Keratinocyte (primary cell): ENCODE measurements around the gene PDZRN3. TPM values are rescaled to one million over a fixed set of nuclear protein-coding genes. Genes with fewer than 3 reads are reported as not detected.

Source experiments
- DNase-seq: peaks from one replicate; pipeline ENCODE4 v3.0.0-alpha.2; 2011; ENCODE audit warnings: low read depth, missing footprints, low spot score
- FAIRE-seq: peaks from 2 replicates; lab custom pipeline; 2011; peaks lifted over from hg19 to GRCh38; lab: Jason Lieb, UNC
- H2AFZ ChIP-seq: 2 replicates; pipeline ENCODE4 v1.6.0; 2012; ENCODE audit warnings: low read length, control low read depth, inconsistent platforms; ENCODE audit not compliant: control insufficient read depth
- H3K27ac ChIP-seq: 2 replicates; pipeline ENCODE4 v1.5.1; 2011; ENCODE audit warnings: low read length; ENCODE audit not compliant: control insufficient read depth, insufficient read depth
- H3K27me3 ChIP-seq: 3 replicates; pipeline ENCODE4 v1.6.0; 2011; ENCODE audit warnings: low read length; ENCODE audit not compliant: control insufficient read depth, insufficient read depth; ENCODE audit errors: extremely low read depth
- H3K36me3 ChIP-seq, 2 experiments: 2 replicates in 1 of 2; 3 replicates in 1 of 2; pipeline ENCODE4 v1.5.1; 2011; ENCODE audit warnings: low read length in 2 of 2, mild to moderate bottlenecking in 1 of 2; ENCODE audit not compliant: control insufficient read depth in 2 of 2, insufficient read depth in 2 of 2; ENCODE audit errors: extremely low read depth in 1 of 2
- H3K4me1 ChIP-seq: 3 replicates; pipeline ENCODE4 v1.5.1; 2011; ENCODE audit warnings: low read length; ENCODE audit not compliant: control insufficient read depth, insufficient read depth; ENCODE audit errors: extremely low read depth
- H3K4me2 ChIP-seq: 3 replicates; pipeline ENCODE4 v1.6.0; 2011; ENCODE audit warnings: low read depth, low read length; ENCODE audit not compliant: control insufficient read depth, insufficient read depth; ENCODE audit errors: extremely low read depth
- H3K4me3 ChIP-seq, 3 experiments: fragments of 200-600 bp in 1 of 3; sonication (generic) in 1 of 3; 2 replicates in 2 of 3; 3 replicates in 1 of 3; pipeline ENCODE4 v1.5.1; 2011 to 2016; ENCODE audit warnings: low read length in 3 of 3, mild to moderate bottlenecking in 3 of 3, control low read depth in 2 of 3, inconsistent platforms in 1 of 3, low read depth in 1 of 3, mixed read lengths in 1 of 3, mixed run types in 1 of 3, moderate library complexity in 1 of 3; ENCODE audit not compliant: control insufficient read depth in 2 of 3, insufficient read depth in 2 of 3; ENCODE audit errors: extremely low read depth in 1 of 3
- H3K79me2 ChIP-seq: 2 replicates; pipeline ENCODE4 v1.6.0; 2012; ENCODE audit warnings: low read length; ENCODE audit not compliant: control insufficient read depth, insufficient read depth
- H3K9ac ChIP-seq: 3 replicates; pipeline ENCODE4 v1.6.0; 2011; ENCODE audit warnings: low read length; ENCODE audit not compliant: control insufficient read depth, insufficient read depth; ENCODE audit errors: extremely low read depth
- H3K9me1 ChIP-seq: 3 replicates; pipeline ENCODE4 v1.6.0; 2011; ENCODE audit warnings: low read length; ENCODE audit not compliant: control insufficient read depth, insufficient read depth; ENCODE audit errors: extremely low read depth
- H3K9me3 ChIP-seq: 2 replicates; pipeline ENCODE4 v1.5.1; 2012; ENCODE audit warnings: low read depth, low read length; ENCODE audit not compliant: control insufficient read depth
- H4K20me1 ChIP-seq: 3 replicates; pipeline ENCODE4 v1.6.0; 2011; ENCODE audit warnings: low read length; ENCODE audit not compliant: control insufficient read depth, insufficient read depth; ENCODE audit errors: extremely low read depth
- CTCF ChIP-seq, 3 experiments: IDR thresholded peaks in 1 of 3; conservative IDR thresholded peaks in 1 of 3; optimal IDR thresholded peaks in 1 of 3; 2 replicates in 2 of 3; 3 replicates in 1 of 3; pipeline versions ENCODE3 to v1.5.1; 2011; ENCODE audit warnings: low read length in 3 of 3, mild to moderate bottlenecking in 3 of 3, moderate library complexity in 2 of 3, control low read depth in 1 of 3, inconsistent platforms in 1 of 3; ENCODE audit not compliant: insufficient read depth in 2 of 3; ENCODE audit errors: extremely low read depth in 1 of 3
- EZH2 ChIP-seq: IDR thresholded peaks from one replicate; pipeline ENCODE4 v1.6.1; 2012; ENCODE audit warnings: inconsistent platforms, mild to moderate bottlenecking, low read length, moderate library complexity
- dilution Hi-C: fragments of 300-500 bp; cut with MboI; formaldehyde crosslinking; loops from one replicate; pipeline ENCODE4 v1.7.0; 2020; ENCODE audit warnings: low sequenced_read_pairs; ENCODE audit not compliant: extremely low pct_ligation_motif_present
- polyA plus RNA-seq, 5 experiments: library from polyadenylated mRNA; depleted of rRNA in 3 of 5; stranded (reverse) in 3 of 5; stranded (forward) in 1 of 5; unstranded in 1 of 5; fragments of >200 nt; gene quantifications; 1 replicate in 1 of 5; 2 replicates in 3 of 5; 3 replicates in 1 of 5; pipeline versions ENCODE4 v1.2.1 to v1.2.3, GENCODE V29; 2011 to 2012; ENCODE audit warnings: missing spikeins in 2 of 5, low read depth in 1 of 5, low replicate concordance in 1 of 5

Gene PDZRN3
- polyA plus RNA-seq, 1 donor (not counting 4 experiments of a cell fraction or from before 2014, with no cell fraction given), result not detected

GRCh38 chr3:73605412-73605811 lies 19.3 kb downstream of the PDZRN3 start:
- Histone ChIP-seq H3K27ac (no peak overlapping the region), H3K9ac (no peak overlapping the region)
- DNase-seq, result no peak

GRCh38 chr3:73604451-73604850 lies 20.3 kb downstream of the PDZRN3 start:
- H3K27ac ChIP-seq, result no peak overlapping the region
- H3K9ac ChIP-seq, result no peak overlapping the region
- no peaks in the 10 kb centered on the region for H3K79me2 ChIP-seq
- TF ChIP-seq CTCF (optimal IDR thresholded peaks at IDR 0.05 in 1 of 3, IDR thresholded peaks at IDR 0.05 in 1 of 3, conservative IDR thresholded peaks at IDR 0.05 in 1 of 3; ENCODE audit: extremely low read depth in 1 of 3, insufficient read depth in 2 of 3, low read length in 3 of 3) (no peak), EZH2 (no peak)
- H3K36me3 ChIP-seq, result no peaks in the 10 kb centered on the region
- no peaks in the 10 kb centered on the region for H3K9me3 ChIP-seq
- peaks cover 7% of the 10 kb centered on the region for H3K27me3 ChIP-seq
- dilution Hi-C loops, result no loop called here
- H3K9me1 ChIP-seq, result no peaks in the 10 kb centered on the region
- FAIRE-seq (no peak), DNase-seq (no peak)
- H4K20me1 ChIP-seq, result no peaks in the 10 kb centered on the region
- no peak overlapping the region for H3K4me3 ChIP-seq
- no peak overlapping the region for H2AFZ ChIP-seq
- H3K4me2 ChIP-seq, result no peak overlapping the region
- H3K4me1 ChIP-seq, result no peaks in the 10 kb centered on the region

More at GRCh38 chr3:73605412-73605811, 19.3 kb downstream of the PDZRN3 start:
- Histone ChIP-seq H3K4me3 (no peak overlapping the region), H3K79me2 (no peaks in the 10 kb centered on the region), H3K4me1 (no peaks in the 10 kb centered on the region), H3K9me3 (no peaks in the 10 kb centered on the region), H4K20me1 (no peaks in the 10 kb centered on the region), H2AFZ (no peak overlapping the region), H3K27me3 (peaks cover 7% of the 10 kb centered on the region), H3K9me1 (no peaks in the 10 kb centered on the region), H3K36me3 (no peaks in the 10 kb centered on the region), H3K4me2 (no peak overlapping the region)
- dilution Hi-C loops, result no loop called here
- no peak for FAIRE-seq
- TF ChIP-seq EZH2 (no peak), CTCF (optimal IDR thresholded peaks at IDR 0.05 in 1 of 3, IDR thresholded peaks at IDR 0.05 in 1 of 3, conservative IDR thresholded peaks at IDR 0.05 in 1 of 3; ENCODE audit: extremely low read depth in 1 of 3, insufficient read depth in 2 of 3, low read length in 3 of 3) (no peak)
